Kidney (tissue), 14 donors: ENCODE measurements around the gene AGBL4. TPM values are rescaled to one million over a fixed set of nuclear protein-coding genes. Genes with fewer than 3 reads are reported as not detected.

ENCODE experiments used
- DNase-seq, 5 donors: peaks; one replicate each; pipeline ENCODE4 v3.0.0-alpha.2; 2013 to 2020
- FAIRE-seq: peaks from 2 replicates; lab custom pipeline; 2012; peaks lifted over from hg19 to GRCh38; lab: Jason Lieb, UNC
- H3K27ac ChIP-seq, 2 donors: one replicate each; pipeline ENCODE4 v1.7.0; 2013; ENCODE audit warnings: low read depth in 2 of 2, low read length in 2 of 2, inconsistent platforms in 1 of 2
- H3K27me3 ChIP-seq: one replicate; pipeline ENCODE4 v1.7.1; 2013; ENCODE audit warnings: low read length, inconsistent platforms; ENCODE audit not compliant: control insufficient read depth, insufficient read depth
- H3K36me3 ChIP-seq, 3 donors: one replicate each; pipeline versions ENCODE4 v1.7.0 to v1.7.1; 2013; ENCODE audit warnings: low read length in 3 of 3, control low read depth in 1 of 3, inconsistent platforms in 1 of 3; ENCODE audit not compliant: insufficient read depth in 3 of 3, control insufficient read depth in 2 of 3
- H3K4me1 ChIP-seq, 3 donors: one replicate each; pipeline versions ENCODE4 v1.7.0 to v1.7.1; 2013; ENCODE audit warnings: low read length in 3 of 3, inconsistent platforms in 1 of 3, low read depth in 1 of 3; ENCODE audit not compliant: control insufficient read depth in 2 of 3, insufficient read depth in 2 of 3
- H3K4me3 ChIP-seq, 3 donors: one replicate each; pipeline versions ENCODE4 v1.7.0 to v1.8.1; 2013; ENCODE audit warnings: low read length in 3 of 3, control low read depth in 1 of 3, inconsistent platforms in 1 of 3
- H3K9ac ChIP-seq, 3 donors: one replicate each; pipeline versions ENCODE4 v1.7.0 to v1.7.1; 2013; ENCODE audit warnings: low read length in 3 of 3, control low read depth in 1 of 3, inconsistent platforms in 1 of 3
- H3K9me3 ChIP-seq, 3 donors: one replicate each; pipeline versions ENCODE4 v1.7.0 to v1.7.1; 2013; ENCODE audit warnings: low read length in 3 of 3, control low read depth in 1 of 3, inconsistent platforms in 1 of 3; ENCODE audit not compliant: control insufficient read depth in 2 of 3, insufficient read depth in 1 of 3
- intact Hi-C: fragments of 100-400 bp; cut with DNase I; formaldehyde crosslinking; loops from one replicate; pipeline ENCODE4 v1.11.1; 2022
- polyA plus RNA-seq: library from polyadenylated mRNA; stranded (reverse); fragments of 350-450 nt; fragmentation: Illumina TruSeq; extraction: RNeasy Lipid Tissue Mini Kit (QIAGEN cat#74804); gene quantifications from one replicate; pipeline ENCODE4 v1.2.3, GENCODE V29; 2014; ENCODE audit warnings: low read depth, low replicate concordance; ENCODE audit not compliant: insufficient read depth
- total RNA-seq: library from RNA; stranded (reverse); fragmentation: NEBNext Ultra II Directional; extraction: Animal tissue kit (Norgen Biotek cat#: 25700); gene quantifications from one replicate; pipeline ENCODE4 v1.2.1, GENCODE V29; 2021
- TF ChIP-seq, protein P1 (sequence below): IDR thresholded peaks from 3 replicates; pipeline ENCODE4 v1.5.1; 2012; ENCODE audit warnings: mild to moderate bottlenecking, moderate library complexity, borderline replicate concordance; ENCODE audit not compliant: insufficient read depth; ENCODE audit errors: extremely low read depth
- donor health status: control.
- donor health status: control.
- donor health status: control.
- donor health status: control.
- donor health status: control.
- donor health status: DM: yes; HTN: yes; CAD: no.
- donor health status: Normal renal cell carcinoma (clear cell type).

AGBL4 gene
- total and polyA plus RNA-seq, 2 donors from 2014 or later, result 1.5 to 2.7 TPM

DNA sequence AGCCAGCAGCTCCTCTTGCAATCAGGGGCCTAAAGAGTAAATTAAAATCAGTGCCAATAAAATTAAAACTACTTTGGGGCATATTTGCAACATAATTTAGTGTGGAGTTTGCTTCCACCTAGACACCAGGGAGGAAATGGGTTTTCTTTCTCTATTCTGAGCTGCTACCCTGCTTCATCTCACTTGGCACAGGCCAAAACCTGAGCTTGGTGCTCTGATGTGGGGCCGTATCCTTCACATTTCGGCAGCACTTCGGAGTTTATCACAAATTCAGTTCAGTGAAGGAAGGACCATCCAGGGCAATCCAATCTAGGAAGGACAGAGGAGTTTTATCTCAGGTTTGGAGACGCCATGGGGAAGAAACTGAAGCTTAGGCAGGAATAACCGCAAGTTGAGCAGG, 1428.1 kb downstream of the AGBL4 start:
- H3K27ac ChIP-seq, result no peak overlapping the region
- no peak for FAIRE-seq

DNA sequence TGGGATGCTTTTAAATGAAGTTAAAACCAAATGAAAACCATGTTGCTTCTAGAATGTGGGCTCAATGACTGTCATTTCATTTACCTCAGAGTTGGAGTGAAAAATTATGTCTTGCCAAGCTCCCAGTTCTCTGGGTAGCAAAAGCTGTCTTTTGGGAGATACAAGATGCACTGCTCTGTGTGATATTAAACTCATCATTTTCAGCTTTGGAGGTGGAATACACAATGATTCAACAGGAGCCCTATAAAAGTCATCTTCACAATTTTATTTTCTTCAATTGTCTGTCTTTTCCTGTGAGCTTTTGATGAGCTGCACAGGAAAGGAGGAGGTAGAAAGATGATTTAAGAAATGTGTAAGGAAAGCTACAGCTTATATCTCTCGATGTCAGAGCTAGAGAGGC, 1431.4 kb downstream of the AGBL4 start:
- DNase-seq, result no peak
- TF ChIP-seq, protein P1, sequence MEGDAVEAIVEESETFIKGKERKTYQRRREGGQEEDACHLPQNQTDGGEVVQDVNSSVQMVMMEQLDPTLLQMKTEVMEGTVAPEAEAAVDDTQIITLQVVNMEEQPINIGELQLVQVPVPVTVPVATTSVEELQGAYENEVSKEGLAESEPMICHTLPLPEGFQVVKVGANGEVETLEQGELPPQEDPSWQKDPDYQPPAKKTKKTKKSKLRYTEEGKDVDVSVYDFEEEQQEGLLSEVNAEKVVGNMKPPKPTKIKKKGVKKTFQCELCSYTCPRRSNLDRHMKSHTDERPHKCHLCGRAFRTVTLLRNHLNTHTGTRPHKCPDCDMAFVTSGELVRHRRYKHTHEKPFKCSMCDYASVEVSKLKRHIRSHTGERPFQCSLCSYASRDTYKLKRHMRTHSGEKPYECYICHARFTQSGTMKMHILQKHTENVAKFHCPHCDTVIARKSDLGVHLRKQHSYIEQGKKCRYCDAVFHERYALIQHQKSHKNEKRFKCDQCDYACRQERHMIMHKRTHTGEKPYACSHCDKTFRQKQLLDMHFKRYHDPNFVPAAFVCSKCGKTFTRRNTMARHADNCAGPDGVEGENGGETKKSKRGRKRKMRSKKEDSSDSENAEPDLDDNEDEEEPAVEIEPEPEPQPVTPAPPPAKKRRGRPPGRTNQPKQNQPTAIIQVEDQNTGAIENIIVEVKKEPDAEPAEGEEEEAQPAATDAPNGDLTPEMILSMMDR, result no peak
- Histone ChIP-seq H3K27me3 (no peaks in the 10 kb centered on the region), H3K9ac (no peak overlapping the region), H3K4me1 (no peaks in the 10 kb centered on the region), H3K9me3 (no peaks in the 10 kb centered on the region), H3K4me3 (no peak overlapping the region), H3K36me3 (no peaks in the 10 kb centered on the region), H3K27ac (no peak overlapping the region)
- intact Hi-C loops, result no loop called here
- no peak for FAIRE-seq

More for the DNA sequence above, 1428.1 kb downstream of the AGBL4 start:
- TF ChIP-seq, protein P1, result no peak
- Histone ChIP-seq H3K9ac (no peak overlapping the region), H3K27me3 (no peaks in the 10 kb centered on the region), H3K4me3 (no peak overlapping the region), H3K36me3 (no peaks in the 10 kb centered on the region), H3K9me3 (no peaks in the 10 kb centered on the region), H3K4me1 (no peaks in the 10 kb centered on the region)
- no peak for DNase-seq
- intact Hi-C loops, result no loop called here

DNA sequence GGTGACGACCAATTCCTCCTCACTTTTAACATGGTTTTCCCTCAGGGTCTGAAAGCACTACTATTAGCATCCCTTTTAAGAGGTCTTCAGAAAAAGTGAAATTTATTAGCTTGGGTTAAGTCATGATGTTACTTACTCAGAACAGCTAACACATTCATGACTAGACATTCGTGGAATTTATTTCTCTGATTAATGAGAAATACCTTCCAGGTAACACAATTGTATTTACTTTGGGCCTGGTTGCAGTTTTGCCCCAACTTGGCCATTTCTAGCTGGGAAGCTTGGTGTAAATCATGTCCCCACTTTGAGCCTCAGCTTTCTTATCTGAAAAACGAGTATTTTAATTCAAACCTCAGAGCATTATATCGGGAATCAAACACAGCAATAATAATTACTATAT, 1432.6 kb downstream of the AGBL4 start:
- DNase-seq (no peak), FAIRE-seq (no peak)
- Histone ChIP-seq H3K4me3 (no peak overlapping the region), H3K27ac (no peak overlapping the region), H3K9me3 (no peaks in the 10 kb centered on the region), H3K27me3 (no peaks in the 10 kb centered on the region), H3K4me1 (no peaks in the 10 kb centered on the region), H3K36me3 (no peaks in the 10 kb centered on the region), H3K9ac (no peak overlapping the region)
- TF ChIP-seq, protein P1, result no peak
- intact Hi-C loops, result no loop called here

DNA sequence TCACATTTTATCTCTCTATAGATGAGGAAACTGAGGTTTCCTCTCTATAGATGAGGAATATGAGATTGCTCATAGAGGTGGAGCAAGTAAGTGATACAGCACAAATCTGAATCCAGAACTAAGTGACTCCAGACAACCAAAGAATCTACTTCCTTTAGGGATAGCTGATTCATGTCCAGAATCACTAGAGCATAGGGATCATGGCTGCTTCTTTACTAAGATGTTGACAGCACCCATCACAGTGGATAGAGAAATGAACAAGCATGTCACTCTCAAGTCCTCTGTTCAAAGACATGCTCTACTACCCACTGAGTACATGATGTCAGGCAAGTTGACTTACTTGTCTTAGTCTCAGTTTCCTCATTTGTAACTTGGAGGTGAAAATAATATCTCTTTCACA, 1435.7 kb downstream of the AGBL4 start:
- no peak for FAIRE-seq
- intact Hi-C loops, result no loop called here

More for the DNA sequence above, 1435.7 kb downstream of the AGBL4 start:
- no peaks in the 10 kb centered on the region for H3K9me3 ChIP-seq
- H3K4me1 ChIP-seq, result no peaks in the 10 kb centered on the region
- no peak overlapping the region for H3K9ac ChIP-seq
- no peak overlapping the region for H3K27ac ChIP-seq
- TF ChIP-seq, protein P1, result no peak
- no peaks in the 10 kb centered on the region for H3K27me3 ChIP-seq
- no peaks in the 10 kb centered on the region for H3K36me3 ChIP-seq
- H3K4me3 ChIP-seq, result no peak overlapping the region
- no peak for DNase-seq
